ENCODE data around the gene MED23.

GRCh38 chr6:131642565-131642964 lies 14.5 kb upstream of the MED23 start:
- no peak for TF ChIP-seq POLR2A (IDR thresholded peaks at IDR 0.05)
- TF ChIP-seq, protein P1, sequence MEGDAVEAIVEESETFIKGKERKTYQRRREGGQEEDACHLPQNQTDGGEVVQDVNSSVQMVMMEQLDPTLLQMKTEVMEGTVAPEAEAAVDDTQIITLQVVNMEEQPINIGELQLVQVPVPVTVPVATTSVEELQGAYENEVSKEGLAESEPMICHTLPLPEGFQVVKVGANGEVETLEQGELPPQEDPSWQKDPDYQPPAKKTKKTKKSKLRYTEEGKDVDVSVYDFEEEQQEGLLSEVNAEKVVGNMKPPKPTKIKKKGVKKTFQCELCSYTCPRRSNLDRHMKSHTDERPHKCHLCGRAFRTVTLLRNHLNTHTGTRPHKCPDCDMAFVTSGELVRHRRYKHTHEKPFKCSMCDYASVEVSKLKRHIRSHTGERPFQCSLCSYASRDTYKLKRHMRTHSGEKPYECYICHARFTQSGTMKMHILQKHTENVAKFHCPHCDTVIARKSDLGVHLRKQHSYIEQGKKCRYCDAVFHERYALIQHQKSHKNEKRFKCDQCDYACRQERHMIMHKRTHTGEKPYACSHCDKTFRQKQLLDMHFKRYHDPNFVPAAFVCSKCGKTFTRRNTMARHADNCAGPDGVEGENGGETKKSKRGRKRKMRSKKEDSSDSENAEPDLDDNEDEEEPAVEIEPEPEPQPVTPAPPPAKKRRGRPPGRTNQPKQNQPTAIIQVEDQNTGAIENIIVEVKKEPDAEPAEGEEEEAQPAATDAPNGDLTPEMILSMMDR (IDR thresholded peaks at IDR 0.05): no peak
